ENCODE data around the gene USP2. TPM values are rescaled to one million over a fixed set of nuclear protein-coding genes. Genes with fewer than 3 reads are reported as not detected.

The USP2 gene
- polyA plus RNA-seq, 4 donors, result 6.8 to 13.6 (median 11.1) TPM

- DNase-seq (ENCODE audit: low read depth in 4 of 4, low spot score in 3 of 4), result no peak
These were observed 35.8 kb downstream of the USP2 start for GRCh38 chr11:119345685-119346084.

- no peak for DNase-seq (ENCODE audit: low read depth in 4 of 4, low spot score in 3 of 4)
These were observed 37.0 kb downstream of the USP2 start for GRCh38 chr11:119344291-119345010.

- no peak for DNase-seq (ENCODE audit: low read depth in 4 of 4, low spot score in 3 of 4)
These were observed 37.8 kb downstream of the USP2 start for GRCh38 chr11:119343726-119344125.

- DNase-seq (ENCODE audit: low read depth in 4 of 4, low spot score in 3 of 4), result no peak
These were observed 38.9 kb downstream of the USP2 start for GRCh38 chr11:119342362-119343130.

GRCh38 chr11:119342023-119342300, 39.5 kb downstream of the USP2 start:
- DNase-seq (ENCODE audit: low read depth in 4 of 4, low spot score in 3 of 4), result no peak

- DNase-seq (ENCODE audit: low read depth in 4 of 4, low spot score in 3 of 4), result no peak
These were observed 40.1 kb downstream of the USP2 start for GRCh38 chr11:119341222-119342022.

- no peak for DNase-seq (ENCODE audit: low read depth in 4 of 4, low spot score in 3 of 4)
These were observed 40.9 kb downstream of the USP2 start, which contains the start of gene C1QTNF5 for GRCh38 chr11:119340335-119341221. C1QTNF5 (minus strand) TSS chr11:119340883; CDS start chr11:119340397, 486 bp downstream.

- DNase-seq (ENCODE audit: low read depth in 4 of 4, low spot score in 3 of 4), result no peak
These were observed 41.7 kb downstream of the USP2 start for GRCh38 chr11:119339589-119340334.

- DNase-seq (ENCODE audit: low read depth in 4 of 4, low spot score in 3 of 4), result no peak
These were observed 42.4 kb downstream of the USP2 start for GRCh38 chr11:119338965-119339588.

GRCh38 chr11:119338318-119338890, 43.1 kb downstream of the USP2 start:
- DNase-seq (ENCODE audit: low read depth in 4 of 4, low spot score in 3 of 4), result no peak

GRCh38 chr11:119337581-119338317, 43.7 kb downstream of the USP2 start:
- no peak for DNase-seq (ENCODE audit: low read depth in 4 of 4, low spot score in 3 of 4)

- no peak for DNase-seq (ENCODE audit: low read depth in 4 of 4, low spot score in 3 of 4)
These were observed 44.6 kb downstream of the USP2 start for GRCh38 chr11:119336744-119337469.

- DNase-seq (ENCODE audit: low read depth in 4 of 4, low spot score in 3 of 4), result no peak
These were observed 45.6 kb downstream of the USP2 start for GRCh38 chr11:119335655-119336543.

- no peak for DNase-seq (ENCODE audit: low read depth in 4 of 4, low spot score in 3 of 4)
These were observed 46.3 kb downstream of the USP2 start for GRCh38 chr11:119335091-119335654.

GRCh38 chr11:119334174-119334930, 47.1 kb downstream of the USP2 start, which contains the start of gene RNF26:
RNF26 (plus strand) TSS chr11:119334527; CDS start chr11:119335123, 596 bp downstream.
- DNase-seq (ENCODE audit: low read depth in 4 of 4, low spot score in 3 of 4), result peak; percentile 94 to 98 (median 96)

All from right renal pelvis (tissue), 4 donors.